Osteocyte (in vitro differentiated cells): ENCODE measurements around the gene SUPT5H. TPM values are rescaled to one million over a fixed set of nuclear protein-coding genes. Genes with fewer than 3 reads are reported as not detected.
A peak's percentile ranks its signal among the peaks of the same experiment; 100 is the strongest.

Experiments
- DNase-seq: peaks from one replicate; pipeline ENCODE4 v3.0.0; 2021; ENCODE audit warnings: mixed read lengths; ENCODE audit not compliant: unreplicated experiment; ENCODE audit errors: extremely low spot score
- H3K27ac Mint-ChIP-seq: one replicate; pipeline ENCODE4 v1.8.0; 2021; ENCODE audit warnings: mild to moderate bottlenecking, mixed read lengths; ENCODE audit not compliant: unreplicated experiment
- H3K27me3 Mint-ChIP-seq: one replicate; pipeline ENCODE4 v1.8.0; 2021; ENCODE audit warnings: mixed read lengths; ENCODE audit not compliant: unreplicated experiment
- H3K36me3 Mint-ChIP-seq: one replicate; pipeline ENCODE4 v1.8.0; 2021; ENCODE audit warnings: mixed read lengths; ENCODE audit not compliant: unreplicated experiment
- H3K4me1 Mint-ChIP-seq: one replicate; pipeline ENCODE4 v1.8.0; 2021; ENCODE audit warnings: mixed read lengths; ENCODE audit not compliant: unreplicated experiment
- H3K4me3 Mint-ChIP-seq: one replicate; pipeline ENCODE4 v1.8.0; 2021; ENCODE audit warnings: mild to moderate bottlenecking, moderate library complexity, mixed read lengths; ENCODE audit not compliant: unreplicated experiment
- H3K9me3 Mint-ChIP-seq: one replicate; pipeline ENCODE4 v1.8.0; 2021; ENCODE audit warnings: mixed read lengths; ENCODE audit not compliant: unreplicated experiment
- CTCF ChIP-seq: fragments of 200-600 bp; sonication (generic); IDR thresholded peaks from 2 replicates; pipeline ENCODE4 v1.5.0; 2021; ENCODE audit warnings: antibody characterized with exemption, mild to moderate bottlenecking, moderate library complexity
- total RNA-seq: library from RNA; stranded (reverse); gene quantifications from 2 replicates; pipeline ENCODE4 v1.2.1, GENCODE V29; 2021

SUPT5H gene
- total RNA-seq, 1 donor from 2014 or later: 130 TPM

GRCh38 chr19:39428283-39429112 lies 16.9 kb upstream of the SUPT5H start:
- Mint-ChIP-seq H3K4me3 (peak overlapping the region; percentile 35), H3K9me3 (no peaks in the 10 kb centered on the region), H3K4me1 (peaks cover 48% of the 10 kb centered on the region), H3K27me3 (no peaks in the 10 kb centered on the region), H3K27ac (peak overlapping the region; percentile 85), H3K36me3 (peaks cover 28% of the 10 kb centered on the region)
- no peak for TF ChIP-seq CTCF
- DNase-seq: peak; percentile 94

- no peak for TF ChIP-seq CTCF
- Mint-ChIP-seq H3K4me1 (peaks cover 62% of the 10 kb centered on the region), H3K27ac (peak overlapping the region; percentile 73), H3K4me3 (no peak overlapping the region), H3K9me3 (no peaks in the 10 kb centered on the region), H3K36me3 (peaks cover 29% of the 10 kb centered on the region), H3K27me3 (no peaks in the 10 kb centered on the region)
- no peak for DNase-seq
These were observed 14.4 kb upstream of the SUPT5H start for GRCh38 chr19:39430675-39431593.

- no peak overlapping the region for H3K4me3 Mint-ChIP-seq
- DNase-seq: no peak
- H3K27me3 Mint-ChIP-seq: no peaks in the 10 kb centered on the region
- H3K27ac Mint-ChIP-seq: peak overlapping the region; percentile 7
- peaks cover 62% of the 10 kb centered on the region for H3K4me1 Mint-ChIP-seq
- no peak for TF ChIP-seq CTCF
- H3K36me3 Mint-ChIP-seq: peaks cover 24% of the 10 kb centered on the region
- no peaks in the 10 kb centered on the region for H3K9me3 Mint-ChIP-seq
These were observed 12.7 kb upstream of the SUPT5H start for GRCh38 chr19:39432677-39433025.

GRCh38 chr19:39433480-39434079 lies 11.8 kb upstream of the SUPT5H start:
- Mint-ChIP-seq H3K27me3 (no peaks in the 10 kb centered on the region), H3K27ac (no peak overlapping the region), H3K9me3 (no peaks in the 10 kb centered on the region), H3K4me1 (peaks cover 53% of the 10 kb centered on the region), H3K36me3 (peaks cover 24% of the 10 kb centered on the region), H3K4me3 (no peak overlapping the region)
- no peak for DNase-seq
- TF ChIP-seq CTCF: no peak
